Duodenal mucosa (tissue), 2 donors: ENCODE results near the gene OR8S1.
"Not testable (repeated sequence)": the region's sequence is repeated elsewhere in the genome, so short reads cannot be mapped to it uniquely, and the experiment has no call there.

Source experiments
- H3K27ac ChIP-seq: one replicate; pipeline ENCODE4 v1.7.0; 2013; ENCODE audit warnings: low read depth, low read length
- H3K27me3 ChIP-seq, 2 donors: one replicate each; pipeline ENCODE4 v1.7.0; 2013; ENCODE audit warnings: low read length in 2 of 2, control low read depth in 1 of 2; ENCODE audit not compliant: insufficient read depth in 2 of 2, control insufficient read depth in 1 of 2
- H3K36me3 ChIP-seq, 2 donors: one replicate each; pipeline ENCODE4 v1.7.0; 2013; ENCODE audit warnings: low read length in 2 of 2, control low read depth in 1 of 2; ENCODE audit not compliant: insufficient read depth in 2 of 2, control insufficient read depth in 1 of 2
- H3K4me1 ChIP-seq, 2 donors: one replicate each; pipeline ENCODE4 v1.7.0; 2013; ENCODE audit warnings: low read length in 2 of 2, control low read depth in 1 of 2; ENCODE audit not compliant: insufficient read depth in 2 of 2, control insufficient read depth in 1 of 2
- H3K4me3 ChIP-seq, 2 donors: one replicate each; pipeline ENCODE4 v1.7.0; 2013; ENCODE audit warnings: low read length in 2 of 2, low read depth in 1 of 2
- H3K9ac ChIP-seq, 2 donors: one replicate each; pipeline ENCODE4 v1.7.0; 2013; ENCODE audit warnings: low read length in 2 of 2, low read depth in 1 of 2
- H3K9me3 ChIP-seq, 2 donors: one replicate each; pipeline ENCODE4 v1.7.0; 2013; ENCODE audit warnings: low read length in 2 of 2, control low read depth in 1 of 2; ENCODE audit not compliant: control insufficient read depth in 1 of 2

The OR8S1 gene

DNA sequence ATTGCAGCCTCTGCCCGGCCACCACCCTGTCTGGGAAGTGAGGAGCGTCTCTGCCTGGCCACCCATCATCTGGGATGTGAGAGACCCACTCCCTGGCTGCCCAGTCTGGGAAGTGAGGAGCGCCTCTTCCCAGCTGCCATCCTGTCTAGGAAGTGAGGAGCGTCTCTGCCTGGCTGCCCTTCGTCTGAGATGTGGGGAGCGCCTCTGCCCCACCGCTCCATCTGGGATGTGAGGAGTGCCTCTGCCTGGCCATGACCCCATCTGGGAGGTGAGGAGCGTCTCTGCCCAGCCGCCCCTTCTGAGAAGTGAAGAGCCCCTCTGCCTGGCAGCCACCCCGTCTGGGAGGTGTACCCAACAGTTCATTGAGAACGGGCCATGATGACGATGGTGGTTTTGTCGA lies 26.2 kb downstream of the OR8S1 start:
- H3K27ac ChIP-seq, H3K4me1 ChIP-seq, H3K36me3 ChIP-seq, H3K9ac ChIP-seq, H3K9me3 ChIP-seq, H3K27me3 ChIP-seq, H3K4me3 ChIP-seq: not testable (repeated sequence)

GRCh38 chr12:48553666-48554343 lies 28.4 kb downstream of the OR8S1 start:
- H3K4me3 ChIP-seq, H3K9me3 ChIP-seq, H3K4me1 ChIP-seq, H3K9ac ChIP-seq, H3K27me3 ChIP-seq, H3K27ac ChIP-seq, H3K36me3 ChIP-seq: not testable (repeated sequence)

- Histone ChIP-seq H3K27me3 (no peaks in the 10 kb centered on the region), H3K9ac (no peak overlapping the region), H3K4me3 (no peak overlapping the region), H3K9me3 (no peaks in the 10 kb centered on the region), H3K36me3 (no peaks in the 10 kb centered on the region), H3K27ac (no peak overlapping the region), H3K4me1 (no peaks in the 10 kb centered on the region)
These were observed 31.2 kb downstream of the OR8S1 start for GRCh38 chr12:48556631-48557030.

DNA sequence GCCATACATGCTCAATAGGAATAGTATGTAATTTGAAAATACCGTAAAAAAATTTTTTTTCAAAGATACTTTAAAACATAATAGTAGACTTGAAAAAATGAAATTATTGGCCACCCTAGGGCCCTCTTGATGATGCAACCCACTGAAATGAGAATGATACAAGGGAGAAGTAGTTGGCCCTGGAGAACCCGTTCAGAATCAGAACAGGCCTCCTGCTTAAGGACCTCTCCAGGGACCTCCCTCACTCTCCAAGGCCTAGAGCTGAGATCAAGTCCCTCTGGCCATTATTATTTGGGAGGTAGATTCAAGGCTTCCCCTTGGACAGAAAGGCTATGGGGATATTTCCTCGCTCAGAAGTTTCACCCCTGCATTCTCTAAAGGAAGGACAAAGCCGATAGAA lies 32.5 kb downstream of the OR8S1 start:
- Histone ChIP-seq H3K27ac (no peak overlapping the region), H3K36me3 (no peaks in the 10 kb centered on the region), H3K9ac (no peak overlapping the region), H3K9me3 (no peaks in the 10 kb centered on the region), H3K4me3 (no peak overlapping the region), H3K27me3 (no peaks in the 10 kb centered on the region), H3K4me1 (no peaks in the 10 kb centered on the region)

- H3K36me3 ChIP-seq: no peaks in the 10 kb centered on the region
- H3K9me3 ChIP-seq: no peaks in the 10 kb centered on the region
- no peak overlapping the region for H3K27ac ChIP-seq
- no peak overlapping the region for H3K4me3 ChIP-seq
- H3K4me1 ChIP-seq: no peaks in the 10 kb centered on the region
- no peak overlapping the region for H3K9ac ChIP-seq
- H3K27me3 ChIP-seq: no peaks in the 10 kb centered on the region
These were observed 42.3 kb downstream of the OR8S1 start for GRCh38 chr12:48567731-48568130.

DNA sequence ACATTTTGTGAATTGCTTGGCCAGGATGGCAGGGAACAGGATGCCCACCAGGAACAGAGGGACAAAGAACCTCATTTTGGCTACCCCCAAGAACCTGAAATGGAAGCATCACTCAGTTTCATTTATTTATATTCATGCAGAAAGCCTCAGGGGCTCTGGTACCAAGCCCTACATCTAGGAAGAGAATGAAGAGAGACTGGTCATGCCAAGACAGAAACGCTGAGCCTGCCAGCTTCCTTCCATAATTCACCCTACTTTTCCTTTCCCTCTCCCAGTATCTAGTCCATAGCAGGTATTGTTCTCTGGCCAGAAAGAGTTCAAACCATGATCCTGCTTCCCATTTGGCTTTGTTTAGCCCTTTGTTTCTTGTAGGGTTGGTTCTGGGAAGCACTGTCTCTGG lies 44.5 kb downstream of the OR8S1 start, which contains the start of gene LALBA:
Gene LALBA, minus strand, starts transcription at position 101 of the 400 bp plus-strand sequence. Its CDS starts 26 bp downstream, at position 75.
- Histone ChIP-seq H3K27ac (no peak within 1 kb of the TSS), H3K27me3 (no peaks in the 10 kb centered on the region), H3K4me3 (no peak within 1 kb of the TSS), H3K9ac (no peak within 1 kb of the TSS), H3K9me3 (no peaks in the 10 kb centered on the region), H3K36me3 (no peaks in the 10 kb centered on the region), H3K4me1 (no peaks in the 10 kb centered on the region)

- no peaks in the 10 kb centered on the region for H3K27me3 ChIP-seq
- no peaks in the 10 kb centered on the region for H3K4me1 ChIP-seq
- no peak overlapping the region for H3K4me3 ChIP-seq
- H3K27ac ChIP-seq: no peak overlapping the region
- H3K9ac ChIP-seq: no peak overlapping the region
- no peaks in the 10 kb centered on the region for H3K9me3 ChIP-seq
- H3K36me3 ChIP-seq: no peaks in the 10 kb centered on the region
These were observed 46.9 kb downstream of the OR8S1 start for GRCh38 chr12:48572326-48572725.
